Muscle layer of colon (tissue), 2 donors: Measurements from ENCODE around the gene MIDN.
"Not testable (repeated sequence)": the region's sequence is repeated elsewhere in the genome, so short reads cannot be mapped to it uniquely, and the experiment has no call there.

ENCODE experiments used
- H3K27ac ChIP-seq: one replicate; pipeline ENCODE4 v1.7.0; 2013; ENCODE audit warnings: low read depth, mild to moderate bottlenecking, low read length, moderate library complexity
- H3K27me3 ChIP-seq, 2 donors: one replicate each; pipeline ENCODE4 v1.7.0; 2013; ENCODE audit warnings: low read length in 2 of 2, mild to moderate bottlenecking in 2 of 2; ENCODE audit not compliant: insufficient read depth in 2 of 2, control insufficient read depth in 1 of 2
- H3K36me3 ChIP-seq: one replicate; pipeline ENCODE4 v1.7.0; 2013; ENCODE audit warnings: mild to moderate bottlenecking, low read length; ENCODE audit not compliant: insufficient read depth
- H3K4me1 ChIP-seq: one replicate; pipeline ENCODE4 v1.7.0; 2013; ENCODE audit warnings: mild to moderate bottlenecking, low read length; ENCODE audit not compliant: insufficient read depth
- H3K4me3 ChIP-seq, 2 donors: one replicate each; pipeline ENCODE4 v1.7.0; 2013; ENCODE audit warnings: low read length in 2 of 2, low read depth in 1 of 2, mild to moderate bottlenecking in 1 of 2, moderate library complexity in 1 of 2
- H3K9ac ChIP-seq: one replicate; pipeline ENCODE4 v1.7.0; 2013; ENCODE audit warnings: low read length
- H3K9me3 ChIP-seq: one replicate; pipeline ENCODE4 v1.7.0; 2013; ENCODE audit warnings: mild to moderate bottlenecking, low read length
- donor health status: abdominal sarcoma.
- donor health status: Adenocarcinoma of cecum.

The MIDN gene

DNA sequence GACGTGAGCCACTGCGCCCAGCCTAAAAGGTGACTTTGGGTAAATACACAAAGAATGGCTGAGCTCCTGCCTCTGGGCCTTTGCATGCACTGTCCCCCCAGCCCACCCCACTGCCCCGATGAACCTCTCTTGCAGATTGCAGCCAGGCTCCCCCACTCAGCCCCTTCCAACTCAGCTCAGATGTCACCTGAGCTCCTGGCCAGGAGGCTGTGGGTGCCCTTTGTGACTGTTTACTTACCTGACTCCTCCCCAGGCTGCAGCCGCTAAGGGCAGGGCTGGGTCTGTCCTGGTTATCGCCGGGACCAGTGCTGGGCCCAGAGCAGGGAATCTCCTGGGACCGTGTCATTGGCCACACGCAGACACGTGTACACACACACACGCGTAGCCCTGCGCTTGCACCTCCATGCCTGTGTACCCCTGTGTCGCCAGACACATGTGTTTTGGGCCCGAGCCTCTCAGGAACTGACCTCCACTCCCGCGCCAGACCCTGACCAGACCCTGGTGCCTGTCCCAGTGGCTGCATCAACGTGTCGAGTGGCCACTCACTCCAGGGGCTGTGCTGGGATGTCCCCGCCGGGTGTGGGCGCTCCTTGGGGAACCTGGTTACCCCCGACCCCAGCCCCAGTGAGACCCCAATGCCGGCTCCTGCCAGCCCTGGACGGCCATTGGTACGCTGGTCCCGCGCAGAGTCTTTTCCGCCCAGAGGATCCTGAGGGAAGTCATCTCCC, 56.0 kb downstream of the MIDN start:
- H3K9ac ChIP-seq: no peak overlapping the region
- H3K9me3 ChIP-seq: no peaks in the 10 kb centered on the region
- no peaks in the 10 kb centered on the region for H3K36me3 ChIP-seq
- H3K27ac ChIP-seq: no peak overlapping the region
- no peaks in the 10 kb centered on the region for H3K4me1 ChIP-seq
- H3K4me3 ChIP-seq: no peak overlapping the region
- H3K27me3 ChIP-seq: no peaks in the 10 kb centered on the region

DNA sequence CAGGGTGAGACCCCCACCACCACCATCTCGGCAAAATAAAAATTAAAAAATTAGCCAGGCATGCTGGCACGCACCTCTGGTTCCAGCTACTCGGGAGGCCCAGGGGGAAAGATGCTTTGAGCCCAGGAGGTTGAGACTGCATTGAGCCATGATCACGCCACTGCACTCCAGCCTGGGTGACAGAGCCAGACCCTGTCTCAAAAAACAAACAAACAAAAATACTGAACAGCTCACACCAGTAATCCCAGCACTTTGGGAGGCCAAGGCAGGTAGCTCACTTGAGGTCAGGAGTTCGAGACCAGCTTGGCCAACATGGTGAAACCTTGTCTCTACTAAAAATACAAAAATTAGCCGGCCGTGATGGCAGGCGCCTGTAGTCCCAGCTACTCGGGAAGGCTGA, 57.0 kb downstream of the MIDN start:
- H3K36me3 ChIP-seq, H3K4me1 ChIP-seq, H3K27ac ChIP-seq, H3K4me3 ChIP-seq, H3K9me3 ChIP-seq, H3K9ac ChIP-seq, H3K27me3 ChIP-seq: not testable (repeated sequence)

- Histone ChIP-seq H3K27me3 (peaks cover 5 to 19% of the 10 kb centered on the region in 2 donors), H3K4me1 (no peaks in the 10 kb centered on the region), H3K9me3 (no peaks in the 10 kb centered on the region), H3K9ac (no peak overlapping the region), H3K27ac (no peak overlapping the region), H3K4me3 (no peak overlapping the region), H3K36me3 (no peaks in the 10 kb centered on the region)
These were observed 58.9 kb downstream of the MIDN start for GRCh38 chr19:1307320-1307719.

DNA sequence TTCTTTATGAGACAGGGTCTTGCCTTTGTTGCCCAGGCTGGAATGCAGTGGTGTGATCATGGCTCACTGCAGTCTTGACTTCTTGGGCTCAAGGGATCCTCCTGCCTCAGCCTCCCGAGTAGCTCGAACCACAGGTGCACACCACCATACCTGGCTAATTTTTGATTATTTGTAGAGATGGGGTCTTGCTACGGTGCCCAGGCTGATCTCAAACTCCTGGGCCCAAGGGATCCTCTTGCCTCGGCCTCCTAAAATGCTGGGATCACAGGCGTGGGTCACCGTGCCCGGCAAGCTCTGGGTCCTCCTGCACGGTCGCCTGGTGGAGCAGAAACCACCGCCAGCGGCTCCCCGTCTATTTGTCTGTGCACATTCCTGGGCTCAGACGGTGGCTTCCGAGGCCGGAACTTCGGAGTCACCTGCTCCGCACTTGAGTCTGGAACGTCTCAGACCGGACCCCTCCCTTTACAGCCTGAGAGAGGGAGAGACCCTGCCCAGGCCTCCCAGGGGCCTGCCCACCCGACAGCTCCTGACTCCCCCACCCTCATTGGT, 59.4 kb downstream of the MIDN start:
- Histone ChIP-seq H3K36me3 (no peaks in the 10 kb centered on the region), H3K27ac (no peak overlapping the region), H3K9me3 (no peaks in the 10 kb centered on the region), H3K4me1 (no peaks in the 10 kb centered on the region), H3K27me3 (peaks cover 5 to 19% of the 10 kb centered on the region in 2 donors), H3K9ac (no peak overlapping the region), H3K4me3 (no peak overlapping the region)

DNA sequence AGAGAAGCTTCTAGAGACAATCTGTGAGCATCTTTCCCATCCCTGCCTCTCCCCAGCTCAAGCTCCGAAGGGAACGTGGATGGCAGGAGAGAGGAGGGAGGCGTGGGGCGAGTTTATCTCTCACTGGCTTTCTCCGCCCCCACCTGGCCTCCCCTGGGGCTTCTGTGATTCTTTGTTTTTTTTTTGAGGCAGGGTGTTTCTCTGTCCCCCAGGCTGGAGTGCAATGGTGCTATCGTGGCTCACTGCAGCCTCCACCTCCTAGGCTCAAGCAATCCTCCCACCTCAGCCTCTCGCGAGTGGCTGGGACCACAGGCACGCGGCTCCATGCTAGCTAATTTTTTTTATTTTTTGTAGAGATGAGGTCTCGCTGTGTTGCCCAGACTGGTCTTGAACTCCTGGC, 60.3 kb downstream of the MIDN start:
- no peak overlapping the region for H3K9ac ChIP-seq
- no peaks in the 10 kb centered on the region for H3K9me3 ChIP-seq
- H3K27ac ChIP-seq: no peak overlapping the region
- H3K27me3 ChIP-seq: peaks cover 5 to 28% of the 10 kb centered on the region in 2 donors
- H3K36me3 ChIP-seq: no peaks in the 10 kb centered on the region
- no peaks in the 10 kb centered on the region for H3K4me1 ChIP-seq
- no peak overlapping the region for H3K4me3 ChIP-seq
